Stimulated activated CD4-positive, alpha-beta T cell treated with anti-CD3 and anti-CD28 coated beads, TNF-alpha, amount 100 ng/mL, for 48 hours (primary cell): Measurements from ENCODE around the gene ABI3.
"Not testable (repeated sequence)": the region's sequence is repeated elsewhere in the genome, so short reads cannot be mapped to it uniquely, and the experiment has no call there.

Experiments
- DNase-seq, 3 donors: peaks; one replicate each; pipeline ENCODE4 v3.0.0-alpha.2; 2020; ENCODE audit warnings: low read depth in 3 of 3

The ABI3 gene

GRCh38 chr17:49252148-49252695 is 41.7 kb downstream of the ABI3 start:
- DNase-seq = no peak

DNA sequence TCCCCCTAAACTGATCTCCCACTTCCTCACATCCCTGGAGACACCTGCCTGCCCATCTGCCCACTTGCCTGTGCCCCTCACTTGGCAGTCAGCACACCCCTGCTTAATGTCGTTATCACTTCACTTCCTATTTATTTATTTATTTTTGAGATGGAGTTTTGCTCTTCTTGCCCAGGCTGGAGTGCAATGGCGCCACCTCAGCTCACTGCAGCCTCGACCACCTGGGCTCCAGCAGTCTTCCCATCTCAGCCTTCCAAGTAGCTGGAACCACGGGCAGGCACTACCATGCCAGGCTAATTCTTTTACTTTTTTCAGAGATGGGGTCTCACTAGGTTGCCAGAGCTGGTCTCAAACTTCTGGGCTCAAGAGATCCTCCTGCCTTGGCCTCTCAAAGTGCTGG is 43.6 kb downstream of the ABI3 start:
- no peak for DNase-seq

DNA sequence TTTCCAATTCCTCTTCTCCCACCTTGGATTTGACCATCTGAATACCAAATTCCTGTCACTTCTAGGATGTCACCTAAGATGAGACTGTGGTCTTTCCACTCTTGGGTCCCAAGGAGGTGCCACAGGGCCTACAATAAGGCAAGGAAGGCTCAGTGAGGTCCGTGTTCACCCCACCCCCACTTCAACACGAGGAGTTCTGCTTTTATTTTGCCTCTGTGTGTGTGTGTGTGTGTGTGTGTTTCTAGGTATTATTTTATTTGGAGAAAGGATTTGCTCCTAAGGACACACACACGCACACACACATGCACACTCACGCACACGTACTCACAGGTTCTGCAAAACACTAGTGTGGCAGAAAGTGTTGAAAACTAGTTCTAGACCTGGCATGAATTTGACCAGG is 44.6 kb downstream of the ABI3 start:
- DNase-seq = no peak

DNA sequence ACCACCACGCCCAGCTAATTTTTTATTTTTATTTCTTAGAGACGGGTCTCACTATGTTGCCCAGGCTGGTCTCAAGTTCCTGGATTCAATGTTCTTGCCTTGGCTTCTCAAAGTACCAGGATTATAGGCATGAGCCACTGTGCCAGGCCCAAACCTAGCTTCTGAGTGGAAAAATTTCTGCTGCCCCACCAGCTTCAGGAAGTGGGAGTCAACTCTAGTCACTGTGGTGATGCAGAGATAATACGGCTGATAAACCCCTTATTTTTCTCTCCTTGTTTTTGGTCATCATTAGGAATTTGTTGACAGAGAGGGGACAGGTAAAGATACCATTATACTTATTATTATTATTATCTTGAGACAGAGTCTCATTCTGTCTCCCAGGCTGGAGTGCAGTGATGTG is 47.9 kb downstream of the ABI3 start:
- no peak for DNase-seq

- no peak for DNase-seq
These were observed 49.1 kb downstream of the ABI3 start for GRCh38 chr17:49259663-49260010.

DNA sequence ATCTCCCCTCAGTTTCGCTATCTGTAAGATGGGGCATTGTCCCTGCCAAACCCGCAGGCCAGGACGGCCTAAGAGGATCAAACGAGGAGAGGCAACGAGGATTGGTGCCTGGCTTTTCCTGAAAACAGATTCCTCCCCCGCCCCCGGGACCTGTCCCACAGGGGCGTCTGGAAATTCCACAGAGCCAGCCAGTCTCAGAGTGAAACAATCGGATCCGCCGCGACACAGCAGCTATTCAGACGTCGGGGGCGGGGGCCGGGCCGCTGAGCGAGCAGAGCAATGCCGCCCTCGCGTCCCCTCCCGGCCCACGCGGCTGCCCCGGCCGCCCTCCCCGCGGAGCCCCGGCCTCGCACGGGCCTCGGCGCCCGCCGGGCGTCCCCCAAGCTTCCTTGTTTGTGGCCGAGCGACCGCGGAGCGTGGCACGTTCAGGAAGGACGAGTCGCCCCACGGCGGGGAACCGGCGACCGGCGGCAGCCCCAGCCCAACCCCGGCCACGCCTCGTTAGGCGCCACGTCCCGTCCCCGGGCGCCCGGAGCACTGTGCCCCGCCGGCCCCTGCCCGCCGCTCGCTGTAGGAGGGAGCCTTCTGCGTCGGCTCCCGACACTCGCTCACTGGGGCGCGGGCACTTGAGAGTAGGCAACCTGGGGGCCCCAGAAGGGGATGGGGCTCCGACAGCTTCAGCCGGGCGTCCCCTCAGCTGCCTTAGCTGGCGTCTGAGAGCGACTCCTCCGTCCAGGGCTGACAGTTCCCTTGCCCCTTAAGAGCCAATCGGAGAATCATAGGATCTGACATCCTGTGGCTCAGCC is 49.7 kb downstream of the ABI3 start:
- peak; percentile 21 to 49 (median 22) for DNase-seq

GRCh38 chr17:49260817-49261291 is 50.3 kb downstream of the ABI3 start:
- DNase-seq = peak in 2 of 3 donors; percentile 11 to 18

DNA sequence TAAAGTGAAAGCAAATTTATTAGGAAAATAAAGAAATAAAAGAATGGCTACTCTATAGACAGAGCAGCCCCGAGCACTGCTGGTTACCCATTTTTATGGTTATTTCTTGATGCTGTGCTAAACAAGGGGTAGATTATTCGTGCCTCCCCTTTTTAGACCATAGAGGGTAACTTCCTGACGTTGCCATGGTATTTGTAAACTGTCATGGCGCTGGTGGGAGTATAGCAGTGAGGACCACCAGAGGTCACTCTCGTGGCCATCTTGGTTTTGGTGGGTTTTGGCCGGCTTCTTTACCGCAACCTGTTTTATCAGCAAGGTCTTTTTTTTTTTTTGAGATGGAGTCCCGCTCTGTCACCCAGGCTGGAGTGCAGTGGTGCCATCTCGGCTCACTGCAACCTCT is 51.0 kb downstream of the ABI3 start:
- DNase-seq = not testable (repeated sequence)

DNA sequence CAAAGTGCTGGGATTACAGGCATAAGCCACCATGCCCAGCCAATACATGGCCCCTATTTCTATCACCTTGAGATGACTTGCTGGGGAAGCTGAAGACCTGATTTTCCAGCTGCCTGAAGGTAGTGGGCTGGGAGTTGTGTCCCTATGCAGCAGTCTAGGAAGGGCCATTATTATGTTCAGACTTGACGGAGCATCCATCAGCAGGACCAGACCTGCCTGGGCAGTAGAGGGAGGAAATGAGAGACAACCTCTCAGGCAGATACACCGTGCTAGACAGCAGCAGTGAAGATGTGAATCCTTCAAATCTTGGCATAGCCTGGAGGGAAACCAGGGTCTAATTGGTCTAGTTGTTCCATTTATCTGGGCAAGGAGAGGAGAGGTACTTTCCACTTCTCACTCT is 55.7 kb downstream of the ABI3 start:
- no peak for DNase-seq

DNA sequence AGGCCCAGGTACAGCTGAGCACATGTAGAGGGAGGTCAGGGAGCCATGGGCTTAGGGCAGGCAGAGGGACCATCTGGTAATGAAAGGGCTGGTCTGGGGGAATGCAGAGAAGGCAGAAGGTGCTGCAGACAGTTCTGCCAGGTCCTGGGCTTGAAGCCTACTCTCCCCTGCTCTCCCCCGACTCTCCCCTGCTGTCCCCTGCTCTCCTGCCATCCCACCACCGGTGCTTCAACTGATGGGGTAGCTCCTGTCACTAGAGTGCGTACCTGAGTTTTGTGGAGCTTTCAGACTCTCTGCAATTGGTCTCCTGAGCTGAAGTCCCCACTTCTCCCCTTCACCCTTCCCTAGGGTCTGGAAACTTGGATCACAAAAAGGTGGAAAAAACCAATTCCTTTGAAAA is 57.4 kb downstream of the ABI3 start:
- no peak for DNase-seq

- DNase-seq = no peak
These were observed 58.8 kb downstream of the ABI3 start for GRCh38 chr17:49269356-49269755.
